ENCODE results near the gene BRWD1.

BRWD1 gene

DNA sequence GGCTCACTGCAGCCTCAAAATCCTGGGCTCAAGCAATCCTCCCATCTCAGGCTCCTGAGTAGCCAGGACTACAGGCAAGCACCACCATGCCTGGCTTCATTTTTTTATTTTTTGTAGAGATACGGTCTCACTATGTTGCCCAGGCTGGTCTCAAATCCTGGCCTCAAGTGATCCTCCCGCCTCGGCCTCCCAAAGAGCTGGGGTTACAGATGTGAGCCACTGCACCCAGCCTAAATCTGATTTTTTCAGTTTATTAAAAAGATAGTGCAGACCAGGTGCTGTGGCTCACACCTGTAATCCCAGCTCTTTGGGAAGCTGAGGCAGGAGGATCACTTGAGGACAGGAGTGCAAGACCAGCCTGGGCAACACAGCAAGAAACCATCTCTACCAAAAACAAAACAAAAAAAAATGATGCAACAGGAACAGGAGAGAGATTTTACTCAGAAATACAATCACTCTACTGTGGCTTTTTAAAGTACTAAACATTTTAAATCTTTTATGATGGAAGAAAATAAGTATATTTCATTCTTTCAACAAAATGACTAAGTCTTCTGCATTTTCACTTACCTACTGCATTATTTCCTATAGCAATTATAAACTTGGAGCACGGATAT lies 132.1 kb downstream of the BRWD1 start:
- TF ChIP-seq, protein P1, sequence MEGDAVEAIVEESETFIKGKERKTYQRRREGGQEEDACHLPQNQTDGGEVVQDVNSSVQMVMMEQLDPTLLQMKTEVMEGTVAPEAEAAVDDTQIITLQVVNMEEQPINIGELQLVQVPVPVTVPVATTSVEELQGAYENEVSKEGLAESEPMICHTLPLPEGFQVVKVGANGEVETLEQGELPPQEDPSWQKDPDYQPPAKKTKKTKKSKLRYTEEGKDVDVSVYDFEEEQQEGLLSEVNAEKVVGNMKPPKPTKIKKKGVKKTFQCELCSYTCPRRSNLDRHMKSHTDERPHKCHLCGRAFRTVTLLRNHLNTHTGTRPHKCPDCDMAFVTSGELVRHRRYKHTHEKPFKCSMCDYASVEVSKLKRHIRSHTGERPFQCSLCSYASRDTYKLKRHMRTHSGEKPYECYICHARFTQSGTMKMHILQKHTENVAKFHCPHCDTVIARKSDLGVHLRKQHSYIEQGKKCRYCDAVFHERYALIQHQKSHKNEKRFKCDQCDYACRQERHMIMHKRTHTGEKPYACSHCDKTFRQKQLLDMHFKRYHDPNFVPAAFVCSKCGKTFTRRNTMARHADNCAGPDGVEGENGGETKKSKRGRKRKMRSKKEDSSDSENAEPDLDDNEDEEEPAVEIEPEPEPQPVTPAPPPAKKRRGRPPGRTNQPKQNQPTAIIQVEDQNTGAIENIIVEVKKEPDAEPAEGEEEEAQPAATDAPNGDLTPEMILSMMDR (IDR thresholded peaks at IDR 0.05; ENCODE audit: extremely low read depth, missing control alignments): no peak
- DNase-seq (ENCODE audit: low spot score): no peak

DNA sequence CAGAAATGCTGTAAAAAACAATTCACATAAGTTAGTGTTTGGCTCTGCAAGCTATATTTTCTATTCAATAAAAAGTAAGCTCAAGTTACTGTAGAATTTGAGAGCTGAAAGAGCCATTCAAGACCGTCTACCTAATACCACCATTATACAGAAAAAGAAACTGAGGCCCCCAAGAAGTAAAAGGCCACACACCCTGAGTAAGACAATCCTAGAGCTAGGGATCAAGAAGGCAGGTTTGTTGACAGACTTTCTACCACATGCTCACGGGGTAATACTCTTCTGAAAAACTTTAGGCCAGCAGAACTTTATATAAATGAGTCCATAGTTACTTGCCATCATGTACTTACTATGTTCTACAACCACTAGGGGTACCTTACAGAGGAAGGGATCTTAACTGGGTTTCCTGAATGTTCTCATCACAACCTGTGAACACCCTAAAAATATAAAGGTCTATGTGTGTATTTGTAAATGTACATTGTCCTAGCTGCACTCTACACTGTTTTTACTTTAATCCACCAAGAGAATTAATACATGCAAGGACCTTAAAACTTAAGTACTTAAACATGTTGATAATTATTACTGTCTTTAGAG lies 132.9 kb downstream of the BRWD1 start:
- DNase-seq (ENCODE audit: low spot score): no peak
- TF ChIP-seq, protein P1 (IDR thresholded peaks at IDR 0.05; ENCODE audit: extremely low read depth, missing control alignments): no peak

DNA sequence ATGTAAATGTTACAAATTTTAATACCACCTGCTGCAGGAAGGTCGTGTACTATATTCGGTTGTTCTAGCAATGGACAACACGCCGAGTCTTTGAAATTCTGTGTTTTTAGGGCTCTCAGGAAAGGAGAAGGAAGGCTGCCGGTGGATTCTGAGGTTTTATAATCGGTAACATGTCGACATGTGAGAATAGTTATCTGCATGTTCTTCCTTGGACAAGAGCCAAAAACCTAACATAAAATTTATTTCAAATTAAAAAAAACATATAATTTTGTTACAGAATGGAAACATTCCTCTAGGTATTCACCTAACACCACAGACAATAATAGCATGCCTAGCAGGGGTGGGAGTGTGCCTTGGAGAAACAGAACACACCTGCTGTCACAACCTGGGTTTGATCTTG lies 135.0 kb downstream of the BRWD1 start:
- DNase-seq (ENCODE audit: low spot score): no peak
- TF ChIP-seq, protein P1 (IDR thresholded peaks at IDR 0.05; ENCODE audit: extremely low read depth, missing control alignments): no peak

DNA sequence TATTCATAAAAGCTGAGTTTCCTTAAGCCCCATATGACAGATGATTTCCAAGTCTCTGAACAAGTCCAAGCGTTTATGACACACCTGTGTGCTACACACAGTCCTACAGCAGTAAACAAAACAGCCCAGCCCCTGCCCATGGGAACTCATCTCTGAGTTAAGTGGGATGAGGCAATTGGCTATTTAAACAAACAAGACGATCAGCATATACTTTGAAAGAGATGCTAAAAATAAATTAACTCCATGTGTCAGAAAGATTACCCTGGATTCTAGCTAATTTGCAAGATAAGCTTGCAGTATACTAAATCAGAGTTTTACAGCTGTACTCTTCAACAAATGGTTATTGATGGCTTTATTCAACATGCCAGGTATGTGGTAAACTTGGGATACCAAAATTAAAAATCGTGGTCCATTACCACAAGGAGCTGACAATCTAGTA lies 137.1 kb downstream of the BRWD1 start:
- no peak for DNase-seq (ENCODE audit: low spot score)
- TF ChIP-seq, protein P1 (IDR thresholded peaks at IDR 0.05; ENCODE audit: extremely low read depth, missing control alignments): no peak

DNA sequence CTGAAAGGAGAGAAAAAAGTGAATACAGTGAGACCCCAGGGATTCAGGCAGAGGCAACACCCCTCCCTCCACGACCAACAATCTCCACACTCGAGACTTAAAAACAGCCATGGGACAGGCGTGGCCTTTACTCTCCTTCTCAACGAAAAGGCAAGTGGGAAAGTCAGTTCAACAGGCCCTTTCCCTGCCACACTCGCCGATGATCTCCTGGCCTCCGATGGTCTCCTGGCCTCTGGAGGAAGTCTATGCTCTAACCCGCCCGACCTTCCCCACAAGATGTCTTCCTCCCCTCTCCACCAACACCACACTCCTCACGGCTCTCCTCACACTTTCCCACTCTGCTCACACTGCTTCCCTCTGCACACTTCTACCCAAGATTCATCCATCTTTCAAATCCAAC lies 137.8 kb downstream of the BRWD1 start:
- no peak for DNase-seq (ENCODE audit: low spot score)
- TF ChIP-seq, protein P1 (IDR thresholded peaks at IDR 0.05; ENCODE audit: extremely low read depth, missing control alignments): no peak

DNA sequence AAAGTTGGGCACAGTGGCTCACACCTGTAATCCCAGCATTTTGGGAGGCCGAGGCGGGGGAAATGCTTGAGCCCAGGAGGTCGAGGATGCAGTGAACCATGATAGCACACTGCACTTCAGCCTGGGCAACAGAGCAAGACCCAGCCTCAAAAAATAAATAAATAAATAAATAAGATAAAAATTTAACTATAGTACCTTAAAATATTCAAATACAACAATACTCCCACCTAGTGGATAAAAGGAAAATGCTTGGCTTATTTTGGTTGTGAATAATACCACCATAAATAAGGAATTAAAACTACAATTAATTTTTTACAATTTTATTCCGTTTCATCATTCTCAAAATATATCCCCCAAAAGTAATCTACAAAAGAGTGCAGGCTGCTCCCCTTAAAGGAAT lies 138.3 kb downstream of the BRWD1 start:
- TF ChIP-seq, protein P1 (IDR thresholded peaks at IDR 0.05; ENCODE audit: extremely low read depth, missing control alignments): no peak

DNA sequence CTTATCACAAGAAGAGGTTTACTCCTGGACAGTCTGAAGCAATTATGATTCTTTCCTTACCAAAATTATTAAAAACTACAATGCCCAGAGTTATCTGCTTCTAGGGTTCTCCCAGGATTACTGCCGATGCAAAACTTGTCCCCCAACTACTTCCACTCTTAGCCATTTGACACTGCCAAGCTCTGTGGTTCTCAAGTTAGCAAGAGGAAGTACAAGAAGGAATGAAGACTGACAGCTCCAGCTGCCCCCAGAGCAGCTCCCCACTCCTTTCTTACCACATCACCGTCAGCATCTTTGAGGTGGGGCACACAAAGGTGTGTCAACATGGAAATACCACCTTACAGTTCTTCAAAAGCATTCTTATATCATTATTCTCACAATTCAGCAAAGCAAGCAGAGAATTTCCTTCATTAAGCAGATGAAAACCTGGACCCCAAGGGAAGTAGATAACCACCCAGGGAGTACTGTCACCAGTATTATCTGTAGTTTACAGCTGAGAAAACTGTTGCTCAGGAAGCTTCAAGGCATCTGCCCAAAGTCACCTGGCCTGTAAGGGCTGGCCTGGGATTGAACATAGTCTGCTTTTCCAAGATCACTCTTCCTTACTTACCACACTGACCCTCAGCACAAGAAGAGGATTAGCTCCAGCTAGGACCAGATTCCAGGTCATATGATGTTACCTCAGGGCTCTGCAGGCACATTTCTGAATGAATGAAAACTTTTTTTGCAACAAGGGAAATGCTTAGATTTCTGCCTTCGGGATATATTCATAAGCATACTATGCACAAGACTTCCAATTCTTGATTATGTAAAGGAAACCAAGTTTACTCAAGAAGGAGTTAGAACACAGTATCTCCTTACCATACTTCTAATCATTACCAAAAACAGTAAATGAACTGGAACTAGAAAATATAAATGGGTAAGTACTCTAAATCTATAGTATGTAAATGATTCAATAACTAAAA lies 139.4 kb downstream of the BRWD1 start:
- TF ChIP-seq, protein P1 (IDR thresholded peaks at IDR 0.05; ENCODE audit: extremely low read depth, missing control alignments): no peak

More for the DNA sequence above, 138.3 kb downstream of the BRWD1 start:
- DNase-seq (ENCODE audit: low spot score): no peak

More for the DNA sequence above, 139.4 kb downstream of the BRWD1 start:
- DNase-seq (ENCODE audit: low spot score): no peak
